Measurements from ENCODE around the gene LMO3. TPM values are rescaled to one million over a fixed set of nuclear protein-coding genes. Genes with fewer than 3 reads are reported as not detected.

LMO3 gene
- total and polyA plus RNA-seq, 2 of the 13 experiments (the other 11 are each of a cell fraction or from before 2014, with no cell fraction given), result not detected

GRCh38 chr12:16581416-16581815, 24.5 kb downstream of the LMO3 start:
- no peaks in the 10 kb centered on the region for H3K4me1 ChIP-seq (ENCODE audit: insufficient read depth, low read length)
- intact Hi-C loops (cut with micrococcal nuclease; ENCODE audit: unreplicated experiment) (no loop called here), in situ Hi-C loops (cut with HindIII; ENCODE audit: extremely low pct_ligation_motif_present, low pct_unique_long_range_greater_than_20kb) (no loop called here)
- DNase-seq (ENCODE audit: low spot score) (peak; percentile 23), ATAC-seq (no peak), FAIRE-seq (no peak)
- ChIA-PET POLR2A (no interaction called here), CTCF (ENCODE audit: low intra/inter-chr PET ratio, low total read pairs) (no interaction called here)
- no peak overlapping the region for H3K4me2 ChIP-seq (ENCODE audit: low read depth, low read length)
- no peak overlapping the region for H3K9ac ChIP-seq (ENCODE audit: insufficient read depth, low read depth, low read length)
- H3K4me3 ChIP-seq (replicated peaks in 1 of 3; ENCODE audit: insufficient read depth in 1 of 3, low read depth in 2 of 3, low read length in 3 of 3), result no peak overlapping the region
- no peak overlapping the region for H3K27ac ChIP-seq (ENCODE audit: extremely low read length, insufficient read depth, low read length)
- H3K27me3 ChIP-seq (ENCODE audit: control insufficient read depth in 1 of 2, insufficient read depth in 2 of 2, low read length in 2 of 2), result no peaks in the 10 kb centered on the region
- TF ChIP-seq ZNF556 (CRISPR knock-in tag; IDR thresholded peaks at IDR 0.05; ENCODE audit: borderline replicate concordance), result no peak
- TF ChIP-seq MTF2 (CRISPR knock-in tag; IDR thresholded peaks at IDR 0.05; ENCODE audit: borderline replicate concordance), result no peak
- no peak for TF ChIP-seq MYPOP (CRISPR knock-in tag; IDR thresholded peaks at IDR 0.05)
- TF ChIP-seq ZKSCAN5 (CRISPR knock-in tag; IDR thresholded peaks at IDR 0.05), result no peak
- TF ChIP-seq, protein P1, sequence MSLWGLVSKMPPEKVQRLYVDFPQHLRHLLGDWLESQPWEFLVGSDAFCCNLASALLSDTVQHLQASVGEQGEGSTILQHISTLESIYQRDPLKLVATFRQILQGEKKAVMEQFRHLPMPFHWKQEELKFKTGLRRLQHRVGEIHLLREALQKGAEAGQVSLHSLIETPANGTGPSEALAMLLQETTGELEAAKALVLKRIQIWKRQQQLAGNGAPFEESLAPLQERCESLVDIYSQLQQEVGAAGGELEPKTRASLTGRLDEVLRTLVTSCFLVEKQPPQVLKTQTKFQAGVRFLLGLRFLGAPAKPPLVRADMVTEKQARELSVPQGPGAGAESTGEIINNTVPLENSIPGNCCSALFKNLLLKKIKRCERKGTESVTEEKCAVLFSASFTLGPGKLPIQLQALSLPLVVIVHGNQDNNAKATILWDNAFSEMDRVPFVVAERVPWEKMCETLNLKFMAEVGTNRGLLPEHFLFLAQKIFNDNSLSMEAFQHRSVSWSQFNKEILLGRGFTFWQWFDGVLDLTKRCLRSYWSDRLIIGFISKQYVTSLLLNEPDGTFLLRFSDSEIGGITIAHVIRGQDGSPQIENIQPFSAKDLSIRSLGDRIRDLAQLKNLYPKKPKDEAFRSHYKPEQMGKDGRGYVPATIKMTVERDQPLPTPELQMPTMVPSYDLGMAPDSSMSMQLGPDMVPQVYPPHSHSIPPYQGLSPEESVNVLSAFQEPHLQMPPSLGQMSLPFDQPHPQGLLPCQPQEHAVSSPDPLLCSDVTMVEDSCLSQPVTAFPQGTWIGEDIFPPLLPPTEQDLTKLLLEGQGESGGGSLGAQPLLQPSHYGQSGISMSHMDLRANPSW (CRISPR knock-in tag; IDR thresholded peaks at IDR 0.05; ENCODE audit: borderline replicate concordance), result no peak
- no peak for TF ChIP-seq THAP7 (CRISPR knock-in tag; IDR thresholded peaks at IDR 0.05)
- no peak for TF ChIP-seq PLSCR1 (CRISPR knock-in tag; IDR thresholded peaks at IDR 0.05; ENCODE audit: borderline replicate concordance)
- no peak for TF ChIP-seq PCBP1 (IDR thresholded peaks at IDR 0.05; ENCODE audit: borderline replicate concordance, low read depth, low read length)
- no peak for TF ChIP-seq ZFP1 (CRISPR knock-in tag; IDR thresholded peaks at IDR 0.05)
- TF ChIP-seq, protein P2, sequence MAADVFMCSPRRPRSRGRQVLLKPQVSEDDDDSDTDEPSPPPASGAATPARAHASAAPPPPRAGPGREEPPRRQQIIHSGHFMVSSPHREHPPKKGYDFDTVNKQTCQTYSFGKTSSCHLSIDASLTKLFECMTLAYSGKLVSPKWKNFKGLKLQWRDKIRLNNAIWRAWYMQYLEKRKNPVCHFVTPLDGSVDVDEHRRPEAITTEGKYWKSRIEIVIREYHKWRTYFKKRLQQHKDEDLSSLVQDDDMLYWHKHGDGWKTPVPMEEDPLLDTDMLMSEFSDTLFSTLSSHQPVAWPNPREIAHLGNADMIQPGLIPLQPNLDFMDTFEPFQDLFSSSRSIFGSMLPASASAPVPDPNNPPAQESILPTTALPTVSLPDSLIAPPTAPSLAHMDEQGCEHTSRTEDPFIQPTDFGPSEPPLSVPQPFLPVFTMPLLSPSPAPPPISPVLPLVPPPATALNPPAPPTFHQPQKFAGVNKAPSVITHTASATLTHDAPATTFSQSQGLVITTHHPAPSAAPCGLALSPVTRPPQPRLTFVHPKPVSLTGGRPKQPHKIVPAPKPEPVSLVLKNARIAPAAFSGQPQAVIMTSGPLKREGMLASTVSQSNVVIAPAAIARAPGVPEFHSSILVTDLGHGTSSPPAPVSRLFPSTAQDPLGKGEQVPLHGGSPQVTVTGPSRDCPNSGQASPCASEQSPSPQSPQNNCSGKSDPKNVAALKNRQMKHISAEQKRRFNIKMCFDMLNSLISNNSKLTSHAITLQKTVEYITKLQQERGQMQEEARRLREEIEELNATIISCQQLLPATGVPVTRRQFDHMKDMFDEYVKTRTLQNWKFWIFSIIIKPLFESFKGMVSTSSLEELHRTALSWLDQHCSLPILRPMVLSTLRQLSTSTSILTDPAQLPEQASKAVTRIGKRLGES (CRISPR knock-in tag; IDR thresholded peaks at IDR 0.05; ENCODE audit: borderline replicate concordance), result no peak
- TF ChIP-seq PITX1 (CRISPR knock-in tag; IDR thresholded peaks at IDR 0.05), result no peak
- no peak for TF ChIP-seq KLF16 (CRISPR knock-in tag; IDR thresholded peaks at IDR 0.05)
- TF ChIP-seq, protein P3, sequence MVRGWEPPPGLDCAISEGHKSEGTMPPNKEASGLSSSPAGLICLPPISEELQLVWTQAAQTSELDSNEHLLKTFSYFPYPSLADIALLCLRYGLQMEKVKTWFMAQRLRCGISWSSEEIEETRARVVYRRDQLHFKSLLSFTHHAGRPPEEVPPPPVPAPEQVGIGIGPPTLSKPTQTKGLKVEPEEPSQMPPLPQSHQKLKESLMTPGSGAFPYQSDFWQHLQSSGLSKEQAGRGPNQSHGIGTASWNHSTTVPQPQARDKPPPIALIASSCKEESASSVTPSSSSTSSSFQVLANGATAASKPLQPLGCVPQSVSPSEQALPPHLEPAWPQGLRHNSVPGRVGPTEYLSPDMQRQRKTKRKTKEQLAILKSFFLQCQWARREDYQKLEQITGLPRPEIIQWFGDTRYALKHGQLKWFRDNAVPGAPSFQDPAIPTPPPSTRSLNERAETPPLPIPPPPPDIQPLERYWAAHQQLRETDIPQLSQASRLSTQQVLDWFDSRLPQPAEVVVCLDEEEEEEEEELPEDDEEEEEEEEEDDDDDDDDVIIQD (CRISPR knock-in tag; IDR thresholded peaks at IDR 0.05; ENCODE audit: low read depth), result no peak
- no peak for TF ChIP-seq ZNF841 (CRISPR knock-in tag; IDR thresholded peaks at IDR 0.05; ENCODE audit: borderline replicate concordance)
- H2AFZ ChIP-seq (ENCODE audit: low read length), result no peak overlapping the region
- no peaks in the 10 kb centered on the region for H4K20me1 ChIP-seq (ENCODE audit: insufficient read depth, low read length)
- H3K79me2 ChIP-seq (ENCODE audit: insufficient read depth, low read length), result no peaks in the 10 kb centered on the region
- H3K36me3 ChIP-seq (replicated peaks in 1 of 2; ENCODE audit: control insufficient read depth in 1 of 2, insufficient read depth in 2 of 2, low read length in 2 of 2), result no peaks in the 10 kb centered on the region
- no TSS peak for BruUV-seq (replicated peaks)
- H3K9me3 ChIP-seq (ENCODE audit: low read length), result no peaks in the 10 kb centered on the region

Data from HepG2 (cell line).